PC-3 (cell line): ENCODE measurements around the gene TCF12.

Experiments
- CTCF ChIP-seq: fragments of 300-600 bp; sonication (generic); conservative IDR thresholded peaks from 2 replicates; pipeline ENCODE4 v1.5.1; 2017; ENCODE audit warnings: antibody characterized with exemption, low read depth, mild to moderate bottlenecking, low read length
- EZH2 ChIP-seq: fragments of 300-600 bp; sonication (generic); IDR thresholded peaks from one replicate; pipeline ENCODE4 v1.6.1; 2017; ENCODE audit warnings: antibody characterized with exemption, mild to moderate bottlenecking, low read length; ENCODE audit not compliant: unreplicated experiment

GRCh38 chr15:57282686-57283085 lies 364.2 kb downstream of the TCF12 start:
- no peak for TF ChIP-seq CTCF
- no peak for TF ChIP-seq EZH2
